ENCODE results near the gene RBM10.

DNA sequence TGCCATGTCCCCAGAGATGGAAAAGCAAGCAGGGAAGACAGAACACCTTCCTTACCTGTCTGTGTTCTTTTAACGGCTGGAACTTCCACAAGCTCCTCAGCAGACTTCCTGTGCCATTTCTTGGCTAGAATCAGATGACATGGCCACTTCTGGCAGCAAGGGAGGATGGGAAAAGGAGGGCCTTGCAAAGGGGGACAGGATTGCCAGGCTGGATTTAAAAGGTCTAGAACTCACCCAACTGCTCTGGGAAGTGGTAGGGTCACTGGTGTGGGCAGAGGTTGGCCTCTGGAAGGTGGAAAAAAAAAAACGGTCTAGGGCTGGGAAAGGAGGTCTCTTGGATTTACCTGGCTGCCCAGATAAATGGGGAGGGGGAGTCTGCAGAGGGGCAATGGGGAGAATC, 86.1 kb downstream of the RBM10 start:
- TF ChIP-seq POLR2A (IDR thresholded peaks at IDR 0.05): no peak
- TF ChIP-seq, protein P1, sequence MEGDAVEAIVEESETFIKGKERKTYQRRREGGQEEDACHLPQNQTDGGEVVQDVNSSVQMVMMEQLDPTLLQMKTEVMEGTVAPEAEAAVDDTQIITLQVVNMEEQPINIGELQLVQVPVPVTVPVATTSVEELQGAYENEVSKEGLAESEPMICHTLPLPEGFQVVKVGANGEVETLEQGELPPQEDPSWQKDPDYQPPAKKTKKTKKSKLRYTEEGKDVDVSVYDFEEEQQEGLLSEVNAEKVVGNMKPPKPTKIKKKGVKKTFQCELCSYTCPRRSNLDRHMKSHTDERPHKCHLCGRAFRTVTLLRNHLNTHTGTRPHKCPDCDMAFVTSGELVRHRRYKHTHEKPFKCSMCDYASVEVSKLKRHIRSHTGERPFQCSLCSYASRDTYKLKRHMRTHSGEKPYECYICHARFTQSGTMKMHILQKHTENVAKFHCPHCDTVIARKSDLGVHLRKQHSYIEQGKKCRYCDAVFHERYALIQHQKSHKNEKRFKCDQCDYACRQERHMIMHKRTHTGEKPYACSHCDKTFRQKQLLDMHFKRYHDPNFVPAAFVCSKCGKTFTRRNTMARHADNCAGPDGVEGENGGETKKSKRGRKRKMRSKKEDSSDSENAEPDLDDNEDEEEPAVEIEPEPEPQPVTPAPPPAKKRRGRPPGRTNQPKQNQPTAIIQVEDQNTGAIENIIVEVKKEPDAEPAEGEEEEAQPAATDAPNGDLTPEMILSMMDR (IDR thresholded peaks at IDR 0.05): no peak

Measured in gastroesophageal sphincter (tissue), 3 donors.